GM18519 (cell line): ENCODE results near the gene FGFR2.

Source experiments
- ATAC-seq: cut with Tn5 transposase; IDR thresholded peaks from one replicate; pipeline ENCODE4 v1.9.1; 2021; ENCODE audit warnings: mild to moderate bottlenecking, moderate library complexity; ENCODE audit not compliant: unreplicated experiment, low FRiP score

The FGFR2 gene

DNA sequence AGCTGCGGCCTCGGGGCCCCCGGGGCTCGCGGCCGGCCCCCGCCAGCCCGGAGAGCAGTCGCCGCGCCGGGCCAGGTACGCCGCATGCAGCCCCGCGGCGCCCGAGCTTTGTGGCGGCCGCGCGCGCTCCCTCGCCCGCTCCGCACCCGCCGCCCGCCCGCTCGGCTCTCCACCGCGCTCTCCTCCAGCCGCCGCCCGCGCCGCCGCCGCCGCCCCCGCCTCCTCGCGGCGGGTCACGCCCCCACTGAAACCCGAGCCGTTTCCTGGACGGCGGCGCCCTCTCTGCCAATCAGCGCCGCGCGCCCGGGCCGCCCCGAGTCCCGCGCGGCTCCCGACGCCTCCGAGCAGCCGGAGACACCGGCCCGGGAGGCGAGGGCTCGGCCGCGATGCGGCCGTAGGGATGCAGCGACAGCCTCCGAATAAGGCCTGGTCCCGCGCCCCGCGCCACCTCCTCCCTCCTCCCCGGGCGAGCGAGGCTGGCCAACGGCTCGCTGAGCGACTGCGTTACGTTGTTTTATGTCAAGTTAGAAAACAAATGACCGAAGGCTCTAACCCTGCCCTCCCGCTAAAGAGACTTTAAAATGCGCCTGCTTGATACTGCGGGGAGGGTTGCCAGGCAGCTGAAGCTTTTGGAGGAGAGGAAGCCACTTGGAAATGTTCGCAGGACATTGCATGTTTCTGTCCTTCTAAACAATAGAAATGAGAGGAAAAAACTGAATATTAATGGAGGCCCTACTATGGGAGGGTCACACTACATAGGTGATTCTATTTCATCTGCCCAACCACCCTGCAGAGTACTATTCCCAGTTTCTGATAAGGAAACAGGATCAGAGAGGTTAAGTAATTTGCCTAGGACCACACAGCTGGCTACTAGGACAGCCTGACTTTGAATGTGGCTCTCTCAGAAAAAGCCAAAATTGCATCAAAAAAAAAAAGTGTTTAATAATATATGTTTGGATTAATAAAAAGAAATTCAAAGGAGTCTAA lies at the start of gene FGFR2:
FGFR2 (minus strand) TSS at position 182 of the 987 bp plus-strand sequence. CDS start 4,627 bp downstream, outside the sequence.
- peak; percentile 47 for ATAC-seq

DNA sequence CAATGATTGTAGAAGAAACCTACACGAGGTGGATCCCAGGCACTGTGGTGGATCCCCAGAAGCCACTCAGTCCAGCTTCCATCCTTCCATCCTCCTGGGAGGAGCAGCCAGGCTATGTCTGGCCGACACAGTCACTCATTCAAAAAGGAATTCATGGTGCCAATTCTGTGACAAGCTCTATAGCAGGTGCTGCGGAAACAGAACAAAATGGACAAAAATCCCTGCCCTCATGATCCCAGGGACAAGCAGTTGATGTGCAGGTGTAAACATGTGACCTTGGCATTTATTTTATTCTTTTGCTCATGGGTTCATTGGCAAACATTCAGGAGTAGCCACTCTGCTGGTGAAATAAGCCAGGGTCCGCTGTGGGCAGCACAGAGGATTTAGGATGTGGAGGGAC lies 49.2 kb upstream of the FGFR2 start:
- no peak for ATAC-seq

DNA sequence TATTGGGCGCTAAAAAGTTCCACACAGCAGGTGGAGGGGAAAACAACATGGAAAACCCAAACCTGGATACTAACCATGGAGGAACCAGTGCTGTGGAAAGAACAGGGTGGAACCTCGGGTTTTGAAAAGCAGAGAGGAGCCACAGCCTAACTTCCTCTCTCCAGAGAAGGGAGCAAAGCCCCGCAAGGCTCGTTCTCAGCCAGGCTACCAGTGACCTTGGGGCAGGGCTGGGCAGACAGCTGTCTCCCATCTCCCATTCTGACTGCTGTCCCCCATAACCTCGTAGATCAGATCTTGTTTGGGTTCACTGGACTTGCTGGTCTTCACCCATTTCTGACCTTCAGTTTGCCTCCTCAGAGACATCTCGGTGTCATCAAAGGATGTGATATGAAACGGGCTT lies 47.5 kb upstream of the FGFR2 start:
- no peak for ATAC-seq

DNA sequence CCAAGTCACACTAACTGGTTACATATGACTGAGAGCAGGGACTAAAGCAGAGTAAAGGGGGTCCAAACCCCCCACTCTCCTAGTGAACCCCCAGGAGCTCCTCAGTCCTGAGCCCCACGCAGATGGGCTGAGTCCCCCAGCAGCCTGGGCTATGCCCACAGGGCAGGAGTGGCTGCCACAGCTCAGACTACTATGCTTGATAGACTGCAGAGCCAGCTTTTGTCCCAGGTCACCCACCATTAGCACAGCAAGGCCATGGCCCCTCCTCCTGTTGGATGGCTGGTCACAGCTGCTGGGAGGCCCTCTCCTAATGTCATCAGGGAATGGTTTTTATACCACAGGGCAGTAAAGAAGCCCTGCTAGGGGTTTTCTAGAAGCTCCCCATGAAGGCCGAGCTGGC lies 46.3 kb upstream of the FGFR2 start:
- no peak for ATAC-seq

DNA sequence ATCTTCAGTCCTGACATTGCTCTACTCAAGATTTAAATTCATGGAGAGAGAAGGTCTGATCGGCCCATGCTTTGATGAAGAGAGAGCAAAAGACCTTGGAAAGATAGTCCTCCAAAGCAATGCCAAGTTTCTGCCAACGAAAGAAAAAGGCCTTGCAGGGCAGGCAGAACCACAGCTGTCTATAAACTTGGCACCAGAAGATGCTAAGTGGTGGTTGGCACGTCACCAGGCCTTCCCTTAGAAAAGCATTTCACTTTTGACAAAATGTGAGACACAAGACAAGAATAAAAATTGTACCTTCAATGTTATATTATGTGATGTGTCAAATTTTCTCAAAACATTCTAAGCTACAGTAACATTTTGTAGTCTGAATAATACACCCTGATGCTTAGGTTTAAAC lies 42.0 kb upstream of the FGFR2 start:
- no peak for ATAC-seq

DNA sequence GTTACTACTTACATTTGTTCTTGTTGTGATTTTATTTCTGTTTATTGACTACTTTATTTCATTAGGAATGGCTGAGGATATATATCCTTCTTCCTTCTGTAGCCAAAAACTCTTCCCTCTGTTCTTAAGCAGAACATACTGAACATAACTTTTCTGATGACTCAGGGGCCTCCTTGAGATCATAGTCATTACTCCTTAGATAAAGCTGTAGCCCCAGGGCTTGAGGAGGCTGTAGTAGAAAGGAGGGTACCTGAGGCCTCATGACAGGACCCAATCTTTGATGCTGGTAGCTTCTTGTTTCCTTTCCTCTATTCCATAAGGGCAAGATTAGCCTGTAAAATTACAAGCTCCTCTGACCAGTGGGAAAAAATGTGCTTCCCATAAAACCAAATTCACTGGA lies 41.2 kb upstream of the FGFR2 start:
- no peak for ATAC-seq

DNA sequence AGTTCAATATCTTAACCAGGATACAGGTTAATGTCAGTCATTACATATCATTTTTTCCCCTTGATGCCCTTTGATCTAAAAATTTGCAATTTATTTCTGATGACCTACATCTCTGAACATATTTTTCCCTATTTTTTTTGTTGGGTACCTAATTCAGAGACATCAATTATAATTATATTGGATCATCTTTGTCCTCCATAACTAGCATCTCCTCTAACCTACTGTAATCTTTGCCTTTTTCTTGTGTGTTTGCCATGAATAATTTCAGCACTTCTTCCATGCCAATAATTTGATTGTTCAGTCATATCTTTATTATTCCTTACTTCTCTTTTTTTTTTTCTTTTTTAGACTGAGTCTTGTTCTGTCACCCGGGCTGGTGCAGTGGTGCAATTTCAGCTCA lies 39.2 kb upstream of the FGFR2 start:
- ATAC-seq: no peak

DNA sequence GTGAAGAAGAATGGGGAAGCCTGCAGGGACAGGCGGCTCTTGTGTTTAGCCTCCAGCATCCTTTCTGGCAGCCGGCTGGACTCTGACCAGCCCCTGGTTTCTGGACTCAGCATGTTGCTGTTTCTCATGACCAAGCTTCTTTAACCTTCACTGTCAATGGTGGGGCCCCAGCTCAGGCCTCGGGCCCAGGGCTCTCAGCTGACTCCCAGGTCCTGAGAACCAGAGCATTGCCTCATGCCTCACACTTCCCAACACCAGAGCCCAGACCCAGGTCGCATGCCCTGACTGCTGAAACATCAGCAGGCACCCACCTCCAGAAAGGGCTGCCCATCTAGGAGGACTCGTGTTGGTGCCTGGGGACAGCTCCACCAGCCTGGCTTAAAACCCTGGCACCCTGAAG lies 34.8 kb upstream of the FGFR2 start:
- ATAC-seq: no peak

DNA sequence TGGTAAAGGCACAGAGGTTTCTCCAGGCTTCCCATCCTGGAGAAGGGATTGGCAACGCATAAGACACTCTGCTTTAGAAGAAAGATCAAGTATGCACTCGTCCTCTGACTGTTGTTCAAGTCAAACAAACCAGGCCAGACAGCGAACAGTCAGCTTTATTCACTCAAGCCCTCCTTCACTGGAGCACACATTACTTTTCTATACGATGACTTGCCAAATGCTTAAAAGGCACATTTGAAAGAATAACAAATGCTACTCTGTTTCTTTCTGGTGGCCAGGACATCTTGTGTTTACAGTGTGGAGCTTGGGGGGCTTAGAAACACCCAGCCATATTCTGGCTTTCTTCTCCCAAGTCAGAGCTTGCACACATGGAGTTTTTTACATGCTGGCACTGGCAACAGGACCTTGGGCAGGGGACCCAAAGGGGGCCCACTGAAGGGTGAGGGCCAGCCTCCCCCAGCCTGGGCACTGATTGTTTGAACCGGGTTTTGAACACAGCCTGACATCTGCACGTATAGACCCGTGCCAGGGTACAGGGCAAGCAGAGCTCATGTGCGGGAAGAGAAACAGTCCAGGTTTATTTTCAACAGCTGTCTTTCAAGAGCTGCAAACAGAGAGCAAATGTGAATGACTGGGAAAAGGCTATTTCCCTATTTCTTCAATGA lies 33.3 kb upstream of the FGFR2 start:
- no peak for ATAC-seq

DNA sequence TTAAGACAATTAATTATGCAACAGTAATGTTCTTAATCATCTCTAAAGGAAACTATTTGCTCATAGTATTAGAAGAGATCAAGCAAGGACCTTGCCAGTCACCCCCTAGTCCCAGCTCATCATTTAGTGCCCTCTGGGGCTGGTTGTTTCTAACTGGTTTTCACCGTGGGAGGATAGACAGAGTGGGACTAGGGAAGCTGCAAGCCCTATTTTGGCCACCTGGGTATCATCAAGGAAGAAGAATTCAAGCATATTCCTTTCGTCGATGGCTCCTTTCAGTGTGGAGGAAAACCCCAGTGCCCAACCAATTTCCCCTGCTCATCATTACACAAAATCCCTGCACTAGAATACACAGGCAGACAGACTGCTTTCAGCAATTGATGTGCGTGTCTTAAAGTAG lies 30.6 kb upstream of the FGFR2 start:
- no peak for ATAC-seq

DNA sequence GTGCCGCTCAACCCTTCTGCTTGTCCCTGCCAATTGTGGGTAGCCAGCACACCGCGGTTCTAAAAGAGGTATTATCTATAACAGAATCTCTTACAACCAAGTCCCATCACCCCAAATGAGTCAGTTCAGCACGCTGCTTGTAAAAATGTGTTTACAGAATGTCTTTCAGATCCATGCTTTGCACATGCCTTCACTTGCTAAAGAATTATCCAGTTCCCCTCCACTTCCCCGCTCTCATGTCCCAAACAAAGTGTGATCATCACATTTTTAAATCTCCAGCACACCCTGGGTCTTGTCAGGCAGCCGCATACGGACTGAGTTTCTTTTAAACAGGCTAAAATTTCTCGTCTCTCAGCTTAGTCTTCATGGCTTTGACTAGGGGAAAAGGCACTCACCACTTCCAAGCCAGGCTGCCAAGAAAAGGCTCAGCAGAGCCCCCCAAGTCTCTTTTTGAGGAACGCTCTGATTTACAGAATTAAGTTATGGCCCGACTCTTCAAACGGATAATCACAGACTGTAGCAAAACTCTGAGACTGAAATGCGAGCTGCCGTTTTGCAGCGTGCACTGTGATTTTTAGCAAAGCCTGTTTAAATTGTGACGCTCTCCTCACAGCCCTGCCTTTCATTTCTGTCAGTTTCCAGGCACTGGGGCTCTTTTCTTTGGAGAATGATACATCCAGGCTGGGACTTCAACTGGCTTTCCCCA lies 29.8 kb upstream of the FGFR2 start:
- no peak for ATAC-seq

DNA sequence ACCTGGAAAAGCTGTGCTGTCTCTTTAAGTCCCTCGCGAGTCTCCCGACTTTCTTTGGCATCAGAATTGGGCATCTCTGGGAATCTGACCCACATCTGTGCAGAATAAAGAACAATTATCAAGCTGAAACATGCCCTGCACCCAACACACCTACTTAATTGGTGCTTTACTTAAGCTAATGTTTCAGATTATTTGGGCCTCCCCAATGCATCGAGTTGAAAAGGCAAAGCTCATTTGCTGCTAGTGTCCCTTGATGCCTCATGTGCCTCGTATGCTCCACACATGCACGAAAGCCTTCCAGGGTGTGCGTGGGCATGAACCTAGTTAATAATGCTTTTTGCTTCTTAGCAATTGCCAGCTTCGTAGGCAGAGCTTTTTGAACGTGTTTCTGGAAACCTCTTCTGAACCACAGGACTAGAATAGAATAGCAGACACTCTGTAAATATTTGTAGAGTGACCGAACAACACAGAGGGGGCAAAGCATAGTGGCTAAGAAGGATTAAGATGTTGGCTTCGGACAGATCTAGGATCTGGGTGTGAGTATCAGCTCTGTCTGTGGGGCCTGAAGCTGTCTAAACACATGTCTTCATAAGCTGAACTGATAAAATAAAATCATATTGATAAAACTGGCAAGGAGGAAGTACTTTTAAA lies 26.7 kb upstream of the FGFR2 start:
- no peak for ATAC-seq

DNA sequence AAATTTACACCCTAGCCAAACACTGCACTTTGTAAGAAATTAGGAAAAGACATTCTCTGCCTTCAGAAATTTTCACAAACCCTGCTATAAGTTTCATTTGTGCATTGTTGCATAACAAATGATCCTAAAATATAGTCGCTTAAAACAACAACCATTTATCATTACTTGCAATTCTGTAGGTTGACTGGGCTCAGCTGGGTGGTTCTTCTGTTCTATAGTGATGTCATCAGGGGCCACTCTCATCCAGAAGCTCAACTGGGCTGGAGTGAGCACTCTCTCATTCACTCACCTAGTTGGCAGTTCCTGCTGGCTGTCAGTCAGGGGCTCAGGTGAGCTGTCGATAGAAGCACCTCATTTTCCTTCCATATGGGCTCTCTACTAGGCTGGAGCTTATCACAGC lies 20.7 kb upstream of the FGFR2 start:
- ATAC-seq: no peak

DNA sequence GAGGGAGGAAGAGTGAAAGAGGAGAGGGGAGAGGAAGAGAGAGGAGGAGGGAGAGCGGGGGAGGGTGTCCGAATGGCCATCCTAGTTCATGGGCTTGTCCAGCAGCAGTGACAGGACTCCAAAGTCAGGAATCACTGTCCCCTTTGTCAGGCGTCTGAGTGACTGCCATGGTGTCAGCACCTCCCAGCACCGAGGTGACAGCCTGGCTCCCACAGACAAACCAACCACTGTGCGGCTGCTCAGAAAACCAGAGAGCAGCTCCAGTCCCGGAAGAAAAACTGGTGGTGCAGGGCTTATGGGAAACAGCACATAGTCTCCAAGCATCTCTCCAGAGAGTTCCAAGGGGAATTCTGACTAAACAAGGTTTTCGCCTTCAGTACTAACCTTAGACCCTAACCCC lies 18.9 kb upstream of the FGFR2 start:
- ATAC-seq: no peak

DNA sequence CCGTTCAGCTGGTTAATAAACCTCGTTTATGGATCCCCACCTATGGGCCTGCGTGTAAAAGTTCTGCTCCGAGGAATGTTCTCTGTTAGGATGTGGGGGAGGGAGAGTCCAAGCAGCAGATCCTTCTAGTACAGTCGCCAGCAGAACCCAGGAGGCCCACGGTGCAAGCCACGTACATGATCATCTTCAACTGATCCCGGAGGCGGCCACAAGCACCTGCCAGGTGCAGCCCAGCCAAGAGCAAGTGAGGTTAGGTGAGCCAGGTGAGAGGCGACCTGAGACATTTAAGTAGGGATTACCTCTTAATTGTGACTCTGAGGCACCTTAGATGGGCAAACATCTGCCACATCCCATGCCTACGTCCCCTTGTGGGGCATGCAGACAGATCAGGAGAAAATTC lies 18.0 kb upstream of the FGFR2 start:
- no peak for ATAC-seq

DNA sequence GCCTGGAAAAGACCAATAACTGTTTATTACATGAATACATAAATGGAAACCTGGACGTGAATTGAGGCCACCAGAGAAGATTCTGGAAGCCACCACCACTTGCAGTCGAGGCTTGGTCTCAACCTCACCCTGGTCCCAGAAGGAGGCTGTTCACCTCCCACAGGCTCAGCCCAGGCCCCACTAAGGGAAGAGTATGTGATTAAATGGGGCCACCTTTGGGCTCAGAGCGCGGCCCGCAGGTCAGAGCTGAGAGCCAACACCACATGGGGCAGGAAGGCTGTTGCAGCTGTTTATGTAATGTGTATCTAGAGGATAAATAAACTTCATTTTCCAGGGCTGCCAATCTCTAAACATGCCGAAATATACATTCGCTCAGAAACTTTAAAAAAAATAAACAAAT lies 17.6 kb upstream of the FGFR2 start:
- ATAC-seq: no peak

DNA sequence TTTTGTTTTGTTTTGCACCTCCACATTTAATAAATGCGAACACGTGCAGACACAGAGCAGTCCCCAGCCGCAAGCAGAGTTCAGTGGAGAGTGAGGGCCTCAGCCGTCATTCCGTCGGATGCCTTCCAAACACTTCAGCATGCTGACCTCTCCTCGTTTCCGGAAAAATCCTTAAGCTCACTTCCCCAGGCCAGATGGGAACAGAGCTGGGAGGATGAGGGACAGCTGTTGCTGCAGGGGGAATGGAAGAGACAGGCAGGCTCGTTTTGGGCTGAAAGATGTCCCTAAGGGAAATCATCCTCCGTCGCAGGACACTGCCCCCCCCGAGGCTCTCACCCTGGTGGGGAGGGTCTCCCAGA lies 17.2 kb upstream of the FGFR2 start:
- no peak for ATAC-seq

DNA sequence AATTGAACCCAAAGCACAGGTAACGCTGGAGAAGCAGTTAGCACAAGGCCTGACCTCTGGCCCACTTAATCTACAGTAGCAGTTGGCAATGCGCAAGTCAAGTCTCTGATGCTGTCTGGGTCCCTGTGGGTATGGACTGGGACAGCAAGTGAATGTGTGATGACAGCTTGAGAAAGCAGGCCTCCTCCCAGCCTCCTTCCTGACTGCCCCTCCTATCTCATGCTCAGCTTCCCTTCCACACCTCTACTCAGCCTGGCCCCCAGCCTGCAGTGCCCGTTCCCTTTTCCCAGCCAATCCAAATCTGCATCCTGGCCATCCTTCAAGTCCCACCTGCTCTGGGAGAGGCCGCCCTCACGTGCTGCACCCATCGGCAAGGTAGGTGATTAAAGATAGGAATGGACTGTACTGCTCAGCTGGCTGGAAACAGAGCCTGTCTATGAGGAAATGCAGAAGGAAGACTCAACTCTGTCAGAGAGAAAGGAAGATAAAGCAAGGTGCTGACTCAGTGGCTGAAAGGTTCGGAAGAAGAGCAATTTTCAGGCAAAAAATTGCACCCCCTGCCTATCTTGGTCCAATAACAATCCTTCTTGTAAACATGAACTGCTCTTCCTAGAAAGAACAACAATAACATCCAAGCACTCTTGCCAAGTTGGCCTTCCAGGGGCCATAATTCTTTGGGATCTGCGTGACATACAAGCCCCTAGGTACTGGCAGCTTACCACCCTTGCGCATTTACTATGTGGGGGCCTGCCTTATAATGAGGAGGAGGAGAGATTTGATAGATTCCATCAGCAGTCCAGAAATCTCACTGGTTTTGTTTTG lies 16.6 kb upstream of the FGFR2 start:
- no peak for ATAC-seq

DNA sequence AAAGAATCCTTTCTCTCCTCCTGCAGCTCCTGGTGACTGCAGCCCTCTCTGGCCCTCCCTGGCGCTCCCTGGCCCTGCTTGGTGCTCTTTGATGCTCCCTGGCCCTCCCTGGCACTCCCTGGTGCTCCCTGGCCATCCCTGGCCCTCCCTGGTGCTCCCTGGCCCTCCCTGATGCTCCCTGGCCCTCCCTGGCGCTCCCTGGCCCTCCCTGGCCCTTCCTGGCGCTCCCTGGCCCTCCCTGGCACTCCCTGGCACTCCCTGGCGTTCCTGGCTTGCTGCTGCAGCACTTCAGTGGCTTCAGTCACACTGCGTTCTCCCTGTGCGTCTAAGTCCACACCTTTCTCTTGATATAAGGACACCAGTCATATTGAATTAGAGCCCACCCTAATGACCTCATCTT lies 15.2 kb upstream of the FGFR2 start:
- no peak for ATAC-seq
